HG03159 (cell line): ENCODE measurements around the gene SMARCD2.
"Not testable (repeated sequence)": the region's sequence is repeated elsewhere in the genome, so short reads cannot be mapped to it uniquely, and the experiment has no call there.

ENCODE experiments used
- ATAC-seq: cut with Tn5 transposase; IDR thresholded peaks from one replicate; pipeline ENCODE4 v1.9.1; 2021; ENCODE audit warnings: mild to moderate bottlenecking, moderate library complexity; ENCODE audit not compliant: unreplicated experiment

SMARCD2 gene

GRCh38 chr17:63853260-63853659 lies 10.8 kb upstream of the SMARCD2 start:
- ATAC-seq, result no peak

- ATAC-seq, result no peak
Observed at GRCh38 chr17:63850401-63850800, 7.9 kb upstream of the SMARCD2 start.

- peak; percentile 88 for ATAC-seq
Observed at GRCh38 chr17:63848834-63849689, 6.6 kb upstream of the SMARCD2 start.

GRCh38 chr17:63847525-63848249 lies 5.2 kb upstream of the SMARCD2 start:
- no peak for ATAC-seq

GRCh38 chr17:63845509-63845908 lies 3.0 kb upstream of the SMARCD2 start:
- ATAC-seq, result no peak

GRCh38 chr17:63843910-63844677 lies 1.6 kb upstream of the SMARCD2 start:
- ATAC-seq, result no peak

- ATAC-seq, result not testable (repeated sequence)
Observed at GRCh38 chr17:63843387-63843888, 953 bp upstream of the SMARCD2 start.

- ATAC-seq, result peak; percentile 24
Observed at GRCh38 chr17:63842173-63842539, 329 bp downstream of the SMARCD2 start.

- ATAC-seq, result no peak
Observed at GRCh38 chr17:63841350-63842172, 924 bp downstream of the SMARCD2 start.

GRCh38 chr17:63840591-63841349 lies 1.7 kb downstream of the SMARCD2 start:
- ATAC-seq, result no peak

- no peak for ATAC-seq
Observed at GRCh38 chr17:63838631-63839171, 3.8 kb downstream of the SMARCD2 start.

- no peak for ATAC-seq
Observed at GRCh38 chr17:63837962-63838600, 4.4 kb downstream of the SMARCD2 start.

- ATAC-seq, result no peak
Observed at GRCh38 chr17:63837480-63837879, 5.0 kb downstream of the SMARCD2 start.

- ATAC-seq, result no peak
Observed at GRCh38 chr17:63836811-63837210, 5.7 kb downstream of the SMARCD2 start.

- ATAC-seq, result no peak
Observed at GRCh38 chr17:63835167-63835720, 7.2 kb downstream of the SMARCD2 start.

- no peak for ATAC-seq
Observed at GRCh38 chr17:63834431-63835166, 7.9 kb downstream of the SMARCD2 start.

GRCh38 chr17:63833741-63834373 lies 8.6 kb downstream of the SMARCD2 start:
- ATAC-seq, result no peak
